ENCODE results near the gene PDE4C. TPM values are rescaled to one million over a fixed set of nuclear protein-coding genes. Genes with fewer than 3 reads are reported as not detected.

The PDE4C gene
- total and polyA plus RNA-seq, 10 of the 15 experiments (the other 5 are each of a cell fraction or from before 2014, with no cell fraction given), result 0.08 to 0.73 (median 0.34) TPM

GRCh38 chr19:18205200-18205892, 20.9 kb downstream of the PDE4C start (continued):
- no peak for TF ChIP-seq USF2 (IDR thresholded peaks at IDR 0.05; ENCODE audit: borderline replicate concordance, low read depth, low read length)
- no peak for TF ChIP-seq GABPA (IDR thresholded peaks at IDR 0.05; ENCODE audit: low read depth)
- TF ChIP-seq RB1 (IDR thresholded peaks at IDR 0.05; ENCODE audit: borderline replicate concordance), result no peak
- no peak for TF ChIP-seq IKZF2 (IDR thresholded peaks at IDR 0.05)
- TF ChIP-seq TARDBP (IDR thresholded peaks at IDR 0.05; ENCODE audit: borderline replicate concordance), result no peak
- TF ChIP-seq SUPT20H (IDR thresholded peaks at IDR 0.05; ENCODE audit: borderline replicate concordance, control insufficient read depth, low read depth, low read length), result no peak
- peak; percentile 83 for TF ChIP-seq MLLT1 (IDR thresholded peaks at IDR 0.05)
- no peak for TF ChIP-seq HSF1 (IDR thresholded peaks at IDR 0.05; ENCODE audit: low read depth, low read length)
- TF ChIP-seq POLR2A (IDR thresholded peaks at IDR 0.05; ENCODE audit: low read depth, low read length), result peak; percentile 51
- no peak for TF ChIP-seq DPF2 (IDR thresholded peaks at IDR 0.05)
- TF ChIP-seq CREB1 (IDR thresholded peaks at IDR 0.05; ENCODE audit: low read depth), result 0 out of 2 replicates have a peak, but pooled peaks have one; percentile 38
- no peak for TF ChIP-seq ZBTB40 (IDR thresholded peaks at IDR 0.05; ENCODE audit: borderline replicate concordance)
- no peak for TF ChIP-seq MYC (IDR thresholded peaks at IDR 0.05; ENCODE audit: insufficient read depth, insufficient read length, insufficient replicate concordance, low read length, severe bottlenecking)
- TF ChIP-seq ZNF24 (IDR thresholded peaks at IDR 0.05), result no peak
- TF ChIP-seq MEF2A (IDR thresholded peaks at IDR 0.05; ENCODE audit: insufficient read depth, low read depth, low read length), result 0 out of 2 replicates have a peak, but pooled peaks have one; percentile 23
- TF ChIP-seq MTA2 (IDR thresholded peaks at IDR 0.05; ENCODE audit: low read depth), result no peak
- no peak for TF ChIP-seq TCF3 (IDR thresholded peaks at IDR 0.05; ENCODE audit: borderline replicate concordance, insufficient read depth, low read depth, low read length)
- TF ChIP-seq RCOR1 (conservative IDR thresholded peaks at IDR 0.05; ENCODE audit: low read depth, low read length), result no peak
- peak in 1 of 2 experiments; percentile 61; a peak in 2 of 3 replicates for TF ChIP-seq EGR1 (IDR thresholded peaks at IDR 0.05; ENCODE audit: borderline replicate concordance in 1 of 2, low read depth in 2 of 2, low read length in 2 of 2)
- TF ChIP-seq FOXK2 (IDR thresholded peaks at IDR 0.05), result no peak
- TF ChIP-seq NRF1 (conservative IDR thresholded peaks at IDR 0.05; ENCODE audit: low read depth, low read length), result no peak
- TF ChIP-seq EP300 (IDR thresholded peaks at IDR 0.05; ENCODE audit: borderline replicate concordance in 1 of 2, control insufficient read depth in 1 of 2, low read depth in 2 of 2, low read length in 2 of 2), result no peak
- no peak for TF ChIP-seq CBX5 (IDR thresholded peaks at IDR 0.05; ENCODE audit: low read depth)
